ENCODE results near the gene MYH6. TPM values are rescaled to one million over a fixed set of nuclear protein-coding genes. Genes with fewer than 3 reads are reported as not detected.

Gene MYH6
- total RNA-seq, 2 donors from 2014 or later, result 0.71 to 0.82 TPM

- no peak for ATAC-seq (replicated peaks)
- peaks cover 22% of the 10 kb centered on the region for H3K27me3 Mint-ChIP-seq
- no peaks in the 10 kb centered on the region for H3K4me1 Mint-ChIP-seq
- H3K36me3 Mint-ChIP-seq (ENCODE audit: low read depth), result no peaks in the 10 kb centered on the region
- H3K27ac Mint-ChIP-seq, result no peak overlapping the region
- no peak overlapping the region for H3K4me3 Mint-ChIP-seq
- no peaks in the 10 kb centered on the region for H3K9me3 Mint-ChIP-seq
These were observed 31.2 kb upstream of the MYH6 start for GRCh38 chr14:23439107-23439835.

DNA sequence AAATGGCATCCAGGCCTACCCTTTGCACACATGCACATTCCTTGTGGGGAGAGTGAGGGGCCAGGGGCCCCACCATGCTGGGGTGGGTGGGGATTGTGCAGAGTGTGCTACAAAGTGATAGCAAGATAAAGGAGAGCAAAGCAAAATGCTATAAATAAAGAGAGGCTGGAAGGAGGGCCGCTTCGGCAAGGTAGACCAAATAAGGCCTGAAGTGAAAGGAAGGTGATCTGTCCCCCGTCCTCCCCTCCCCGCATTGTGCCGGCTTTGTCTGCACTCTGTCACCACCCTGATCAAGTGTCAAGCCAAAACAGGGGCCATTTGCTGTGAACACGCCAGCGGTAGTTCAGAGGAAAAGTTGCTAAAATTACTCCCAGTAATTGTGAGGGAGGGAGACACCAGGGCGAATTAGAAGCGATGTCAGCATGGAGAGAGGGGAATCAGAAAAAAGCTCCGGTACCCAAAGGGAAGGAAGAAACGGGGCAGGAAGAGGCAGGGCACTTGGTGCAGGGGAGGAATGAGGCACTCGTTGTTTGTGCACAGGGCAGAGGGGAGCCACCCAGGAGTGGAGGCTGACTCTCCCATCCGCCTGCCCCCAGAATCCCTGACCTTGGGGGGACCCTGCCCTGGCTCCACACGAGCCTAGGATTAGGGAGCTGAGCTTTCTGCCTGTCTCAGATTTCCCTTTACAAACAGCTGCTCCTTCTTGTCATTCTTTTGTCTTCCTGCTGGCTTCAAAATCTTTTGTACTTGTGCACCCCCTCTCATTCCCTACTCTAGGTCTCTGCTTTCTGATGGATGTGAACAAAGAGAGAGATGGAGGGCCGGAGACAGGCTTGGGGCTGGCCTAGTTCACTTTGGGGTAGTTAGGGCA is 30.3 kb upstream of the MYH6 start:
- H3K27me3 Mint-ChIP-seq, result peaks cover 22% of the 10 kb centered on the region
- H3K27ac Mint-ChIP-seq, result no peak overlapping the region
- H3K4me1 Mint-ChIP-seq, result no peaks in the 10 kb centered on the region
- H3K4me3 Mint-ChIP-seq, result no peak overlapping the region
- no peak for ATAC-seq (replicated peaks)
- H3K9me3 Mint-ChIP-seq, result no peaks in the 10 kb centered on the region
- no peaks in the 10 kb centered on the region for H3K36me3 Mint-ChIP-seq (ENCODE audit: low read depth)

DNA sequence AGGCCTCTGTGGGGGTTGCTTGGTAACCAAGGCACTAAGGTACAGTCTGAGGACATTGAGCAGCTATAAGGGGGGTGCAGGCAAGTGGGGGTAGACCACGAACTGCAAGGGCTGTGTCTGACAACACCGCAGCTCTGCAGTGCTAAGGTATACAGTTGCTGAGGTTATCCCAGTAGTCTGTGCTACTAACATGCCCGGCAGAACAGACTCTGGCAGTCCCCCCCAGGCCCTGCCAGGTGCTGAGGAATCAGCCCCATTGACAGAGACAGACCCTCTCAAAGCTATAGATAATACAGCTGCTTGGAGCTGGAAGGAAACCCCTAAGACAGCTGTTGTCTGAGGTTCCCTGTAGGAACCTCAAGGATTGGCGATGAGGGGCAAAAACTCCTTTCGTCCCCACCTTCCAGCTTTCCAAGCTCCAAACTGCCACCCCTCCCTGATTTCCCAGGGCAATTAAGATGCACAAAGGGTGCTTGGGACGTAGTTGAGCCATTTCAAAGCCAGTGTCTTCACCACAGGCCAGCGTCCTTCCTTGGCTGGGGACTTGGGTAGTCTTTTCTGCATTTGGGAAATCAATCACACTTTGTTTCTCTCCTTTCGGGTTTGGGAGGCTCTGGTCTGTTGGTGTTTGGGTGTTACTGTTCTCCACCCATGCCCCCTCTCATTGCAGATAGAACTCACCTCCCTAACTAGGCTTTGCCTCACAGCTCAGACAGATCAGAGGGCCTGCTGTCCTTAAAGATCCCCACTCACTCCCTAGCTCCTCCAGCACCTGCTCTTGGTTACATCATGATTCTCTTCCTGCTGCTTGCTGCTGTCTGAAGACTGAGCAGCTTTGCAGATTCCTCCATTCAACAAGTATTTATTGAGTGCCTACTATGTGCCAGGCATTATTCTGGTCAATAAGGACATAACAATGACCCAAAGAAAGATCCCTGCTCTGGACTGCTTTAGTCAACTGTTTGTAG is 29.3 kb upstream of the MYH6 start:
- Mint-ChIP-seq H3K27me3 (peaks cover 14% of the 10 kb centered on the region), H3K27ac (no peak overlapping the region), H3K36me3 (ENCODE audit: low read depth) (no peaks in the 10 kb centered on the region), H3K4me1 (no peaks in the 10 kb centered on the region), H3K4me3 (no peak overlapping the region), H3K9me3 (no peaks in the 10 kb centered on the region)
- ATAC-seq (replicated peaks), result no peak

DNA sequence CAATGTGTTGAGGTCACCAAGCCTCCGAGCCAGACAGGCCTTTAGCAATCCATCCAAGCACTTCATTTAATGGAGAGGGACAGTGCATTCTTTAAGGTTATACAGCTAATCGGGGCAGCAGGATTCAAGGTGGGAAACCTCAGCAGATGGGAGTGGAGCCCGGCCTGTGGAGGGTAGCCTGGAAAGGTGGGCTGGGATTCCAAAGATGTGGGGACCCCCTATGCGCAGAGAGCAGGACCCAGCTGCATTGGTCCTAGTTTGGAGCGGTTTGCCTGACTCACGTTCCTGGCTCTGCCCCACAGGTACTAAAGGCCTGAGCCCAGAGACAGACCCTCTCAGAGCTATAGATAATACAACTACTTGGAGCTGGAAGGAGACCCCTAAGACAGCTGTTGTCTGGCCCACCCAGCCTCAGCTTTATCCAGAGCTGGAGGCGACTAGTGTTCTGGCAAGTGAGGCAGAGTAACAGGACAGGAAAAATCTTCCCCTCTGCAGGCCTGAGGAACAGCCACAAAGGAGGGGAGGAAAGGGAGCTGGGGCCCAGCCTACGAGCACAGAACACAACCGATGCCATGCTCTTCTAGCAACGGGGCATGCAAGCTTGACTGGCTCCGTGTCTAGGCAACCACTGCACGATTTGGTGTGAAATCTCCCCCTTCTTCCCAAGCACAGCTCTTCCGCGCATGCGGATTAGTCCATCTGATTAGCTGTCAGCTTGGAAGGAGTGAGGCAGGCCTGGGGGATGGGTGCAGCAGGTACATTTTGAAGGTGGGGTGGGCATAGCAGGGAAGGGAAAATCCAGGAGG is 28.5 kb upstream of the MYH6 start:
- no peak overlapping the region for H3K4me3 Mint-ChIP-seq
- H3K4me1 Mint-ChIP-seq, result no peaks in the 10 kb centered on the region
- ATAC-seq (replicated peaks), result no peak
- H3K9me3 Mint-ChIP-seq, result no peaks in the 10 kb centered on the region
- no peak overlapping the region for H3K27ac Mint-ChIP-seq
- H3K27me3 Mint-ChIP-seq, result peaks cover 15% of the 10 kb centered on the region
- no peaks in the 10 kb centered on the region for H3K36me3 Mint-ChIP-seq (ENCODE audit: low read depth)

GRCh38 chr14:23435543-23436326 is 27.7 kb upstream of the MYH6 start, which contains the start of gene MYH7:
Gene MYH7, minus strand, starts transcription at chr14:23435660. Its CDS starts 1,928 bp downstream, at chr14:23433732.
- no peaks in the 10 kb centered on the region for H3K36me3 Mint-ChIP-seq (ENCODE audit: low read depth)
- no peak within 1 kb of the TSS for H3K4me3 Mint-ChIP-seq
- no peaks in the 10 kb centered on the region for H3K4me1 Mint-ChIP-seq
- ATAC-seq (replicated peaks), result no peak
- H3K27ac Mint-ChIP-seq, result no peak within 1 kb of the TSS
- H3K27me3 Mint-ChIP-seq, result peaks cover 10% of the 10 kb centered on the region
- H3K9me3 Mint-ChIP-seq, result no peaks in the 10 kb centered on the region

GRCh38 chr14:23434488-23435222 is 26.6 kb upstream of the MYH6 start:
- H3K9me3 Mint-ChIP-seq, result no peaks in the 10 kb centered on the region
- no peaks in the 10 kb centered on the region for H3K36me3 Mint-ChIP-seq (ENCODE audit: low read depth)
- H3K27me3 Mint-ChIP-seq, result peaks cover 6% of the 10 kb centered on the region
- no peak overlapping the region for H3K27ac Mint-ChIP-seq
- no peak overlapping the region for H3K4me3 Mint-ChIP-seq
- no peaks in the 10 kb centered on the region for H3K4me1 Mint-ChIP-seq
- ATAC-seq (replicated peaks), result no peak

DNA sequence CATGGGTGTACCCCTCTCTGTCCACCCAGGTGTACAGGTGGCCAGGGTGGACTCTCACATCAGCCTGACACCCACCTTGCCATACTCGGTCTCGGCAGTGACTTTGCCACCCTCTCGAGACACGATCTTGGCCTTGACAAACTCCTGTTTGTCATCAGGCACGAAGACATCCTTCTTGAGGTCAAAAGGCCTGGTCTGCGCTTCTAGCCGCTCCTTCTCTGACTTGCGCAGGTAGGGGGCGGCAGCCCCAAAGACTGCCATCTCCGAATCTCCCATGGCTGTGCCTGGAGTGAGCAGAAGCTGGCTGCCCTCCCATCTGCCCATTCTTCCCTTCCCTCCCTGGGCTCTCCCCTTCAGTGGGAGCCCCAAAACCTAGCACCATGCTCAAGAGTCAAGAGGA is 25.4 kb upstream of the MYH6 start:
- Mint-ChIP-seq H3K4me1 (no peaks in the 10 kb centered on the region), H3K4me3 (no peak overlapping the region), H3K27me3 (peaks cover 6% of the 10 kb centered on the region), H3K27ac (no peak overlapping the region), H3K9me3 (no peaks in the 10 kb centered on the region), H3K36me3 (ENCODE audit: low read depth) (no peaks in the 10 kb centered on the region)
- ATAC-seq (replicated peaks), result no peak

- Mint-ChIP-seq H3K4me1 (no peaks in the 10 kb centered on the region), H3K36me3 (ENCODE audit: low read depth) (no peaks in the 10 kb centered on the region), H3K27me3 (peaks cover 6% of the 10 kb centered on the region), H3K27ac (no peak overlapping the region), H3K9me3 (no peaks in the 10 kb centered on the region), H3K4me3 (no peak overlapping the region)
- ATAC-seq (replicated peaks), result no peak
These were observed 24.9 kb upstream of the MYH6 start for GRCh38 chr14:23432946-23433345.

GRCh38 chr14:23432102-23432925 is 24.2 kb upstream of the MYH6 start:
- H3K36me3 Mint-ChIP-seq (ENCODE audit: low read depth), result no peaks in the 10 kb centered on the region
- no peaks in the 10 kb centered on the region for H3K9me3 Mint-ChIP-seq
- no peak overlapping the region for H3K27ac Mint-ChIP-seq
- H3K4me1 Mint-ChIP-seq, result no peaks in the 10 kb centered on the region
- H3K4me3 Mint-ChIP-seq, result no peak overlapping the region
- no peak for ATAC-seq (replicated peaks)
- peaks cover 6% of the 10 kb centered on the region for H3K27me3 Mint-ChIP-seq

DNA sequence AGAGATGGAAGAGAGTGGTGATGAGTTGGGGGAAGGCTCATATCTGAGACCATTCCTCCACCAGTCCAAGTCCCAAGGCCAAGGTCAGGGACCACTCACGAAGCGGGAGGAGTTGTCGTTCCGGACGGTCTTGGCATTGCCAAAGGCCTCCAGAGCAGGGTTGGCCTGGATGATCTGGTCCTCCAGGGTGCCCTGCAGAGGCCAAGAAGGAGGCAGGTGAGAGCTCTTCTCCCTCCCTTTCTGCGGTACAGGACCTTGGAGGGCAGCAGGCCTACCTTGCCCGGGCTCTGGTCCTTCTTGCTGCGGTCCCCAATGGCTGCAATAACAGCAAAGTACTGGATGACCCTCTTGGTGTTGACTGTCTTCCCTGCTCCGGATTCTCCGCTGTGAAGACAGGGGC is 23.4 kb upstream of the MYH6 start:
- no peaks in the 10 kb centered on the region for H3K9me3 Mint-ChIP-seq
- no peaks in the 10 kb centered on the region for H3K36me3 Mint-ChIP-seq (ENCODE audit: low read depth)
- H3K4me1 Mint-ChIP-seq, result no peaks in the 10 kb centered on the region
- ATAC-seq (replicated peaks), result no peak
- peaks cover 6% of the 10 kb centered on the region for H3K27me3 Mint-ChIP-seq
- H3K4me3 Mint-ChIP-seq, result no peak overlapping the region
- no peak overlapping the region for H3K27ac Mint-ChIP-seq

DNA sequence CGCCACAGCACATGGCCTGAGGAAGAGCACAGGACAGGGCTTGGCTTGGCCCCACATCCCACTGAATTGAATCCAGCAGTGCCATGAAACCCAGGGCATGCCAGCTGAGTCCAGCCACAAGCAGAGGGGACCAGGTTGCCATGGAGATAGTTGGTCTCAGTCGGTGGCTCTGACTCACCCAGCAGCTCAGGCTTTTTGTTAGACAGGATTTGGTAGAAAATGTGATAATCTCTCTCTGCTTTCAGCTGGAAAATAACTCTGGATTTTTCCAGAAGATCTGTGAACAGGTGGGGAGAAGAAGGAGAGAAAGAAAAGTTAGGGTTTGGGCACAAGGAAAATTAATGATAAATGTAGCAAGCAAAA is 22.6 kb upstream of the MYH6 start:
- H3K27me3 Mint-ChIP-seq, result peaks cover 6% of the 10 kb centered on the region
- no peak overlapping the region for H3K27ac Mint-ChIP-seq
- no peak overlapping the region for H3K4me3 Mint-ChIP-seq
- no peaks in the 10 kb centered on the region for H3K36me3 Mint-ChIP-seq (ENCODE audit: low read depth)
- H3K4me1 Mint-ChIP-seq, result no peaks in the 10 kb centered on the region
- ATAC-seq (replicated peaks), result no peak
- H3K9me3 Mint-ChIP-seq, result no peaks in the 10 kb centered on the region

All from activated T-helper 17 cell treated with anti-CD3 and anti-CD28 coated beads, Interleukin-2, amount 50 U/mL, for 72 hours (primary cell).